Measurements from ENCODE around the gene DNAJC28. TPM values are rescaled to one million over a fixed set of nuclear protein-coding genes. Genes with fewer than 3 reads are reported as not detected.
A peak's percentile ranks its signal among the peaks of the same experiment; 100 is the strongest.

The DNAJC28 gene
- total and polyA plus RNA-seq, 9 of the 15 experiments (the other 6 are each of a cell fraction or from before 2014, with no cell fraction given) = 0.68 to 2.5 (median 1.1) TPM

DNA sequence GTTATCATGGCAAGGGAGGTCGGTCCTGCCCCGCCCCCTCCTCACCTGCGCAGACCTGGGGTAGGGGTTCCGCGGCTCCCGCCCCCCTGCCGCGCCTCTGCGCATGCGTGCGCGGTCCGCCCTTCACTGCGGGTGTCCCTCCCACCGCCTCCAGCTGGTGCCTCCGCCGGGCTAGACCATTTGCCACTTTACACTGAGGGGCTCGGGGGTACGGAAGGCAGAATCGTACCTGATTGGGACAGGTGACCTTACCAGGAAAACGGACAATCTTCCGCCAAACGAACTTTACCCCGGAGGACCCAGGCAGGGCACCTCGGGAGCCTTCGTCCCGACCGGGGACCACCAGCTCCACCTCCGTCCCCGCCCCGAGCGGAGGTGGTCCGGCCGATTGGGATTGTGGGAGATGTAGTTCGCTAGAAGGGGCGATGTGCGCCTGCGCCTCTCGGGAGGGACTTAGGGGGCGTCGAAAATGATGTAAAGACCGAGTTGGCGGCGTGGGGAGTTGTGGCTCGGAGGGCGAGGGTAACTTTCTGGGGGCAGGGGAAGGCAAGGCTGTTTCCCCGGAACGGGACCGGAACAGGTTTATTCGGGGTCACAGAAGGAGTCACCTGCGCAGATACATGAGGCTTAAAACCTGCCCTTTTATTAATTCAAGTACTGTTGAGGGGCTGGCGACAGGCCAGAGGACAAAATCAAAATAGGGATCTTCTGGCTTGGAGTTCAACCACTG is at the start of gene DNAJC28 (continued):
- TF ChIP-seq, protein P1, sequence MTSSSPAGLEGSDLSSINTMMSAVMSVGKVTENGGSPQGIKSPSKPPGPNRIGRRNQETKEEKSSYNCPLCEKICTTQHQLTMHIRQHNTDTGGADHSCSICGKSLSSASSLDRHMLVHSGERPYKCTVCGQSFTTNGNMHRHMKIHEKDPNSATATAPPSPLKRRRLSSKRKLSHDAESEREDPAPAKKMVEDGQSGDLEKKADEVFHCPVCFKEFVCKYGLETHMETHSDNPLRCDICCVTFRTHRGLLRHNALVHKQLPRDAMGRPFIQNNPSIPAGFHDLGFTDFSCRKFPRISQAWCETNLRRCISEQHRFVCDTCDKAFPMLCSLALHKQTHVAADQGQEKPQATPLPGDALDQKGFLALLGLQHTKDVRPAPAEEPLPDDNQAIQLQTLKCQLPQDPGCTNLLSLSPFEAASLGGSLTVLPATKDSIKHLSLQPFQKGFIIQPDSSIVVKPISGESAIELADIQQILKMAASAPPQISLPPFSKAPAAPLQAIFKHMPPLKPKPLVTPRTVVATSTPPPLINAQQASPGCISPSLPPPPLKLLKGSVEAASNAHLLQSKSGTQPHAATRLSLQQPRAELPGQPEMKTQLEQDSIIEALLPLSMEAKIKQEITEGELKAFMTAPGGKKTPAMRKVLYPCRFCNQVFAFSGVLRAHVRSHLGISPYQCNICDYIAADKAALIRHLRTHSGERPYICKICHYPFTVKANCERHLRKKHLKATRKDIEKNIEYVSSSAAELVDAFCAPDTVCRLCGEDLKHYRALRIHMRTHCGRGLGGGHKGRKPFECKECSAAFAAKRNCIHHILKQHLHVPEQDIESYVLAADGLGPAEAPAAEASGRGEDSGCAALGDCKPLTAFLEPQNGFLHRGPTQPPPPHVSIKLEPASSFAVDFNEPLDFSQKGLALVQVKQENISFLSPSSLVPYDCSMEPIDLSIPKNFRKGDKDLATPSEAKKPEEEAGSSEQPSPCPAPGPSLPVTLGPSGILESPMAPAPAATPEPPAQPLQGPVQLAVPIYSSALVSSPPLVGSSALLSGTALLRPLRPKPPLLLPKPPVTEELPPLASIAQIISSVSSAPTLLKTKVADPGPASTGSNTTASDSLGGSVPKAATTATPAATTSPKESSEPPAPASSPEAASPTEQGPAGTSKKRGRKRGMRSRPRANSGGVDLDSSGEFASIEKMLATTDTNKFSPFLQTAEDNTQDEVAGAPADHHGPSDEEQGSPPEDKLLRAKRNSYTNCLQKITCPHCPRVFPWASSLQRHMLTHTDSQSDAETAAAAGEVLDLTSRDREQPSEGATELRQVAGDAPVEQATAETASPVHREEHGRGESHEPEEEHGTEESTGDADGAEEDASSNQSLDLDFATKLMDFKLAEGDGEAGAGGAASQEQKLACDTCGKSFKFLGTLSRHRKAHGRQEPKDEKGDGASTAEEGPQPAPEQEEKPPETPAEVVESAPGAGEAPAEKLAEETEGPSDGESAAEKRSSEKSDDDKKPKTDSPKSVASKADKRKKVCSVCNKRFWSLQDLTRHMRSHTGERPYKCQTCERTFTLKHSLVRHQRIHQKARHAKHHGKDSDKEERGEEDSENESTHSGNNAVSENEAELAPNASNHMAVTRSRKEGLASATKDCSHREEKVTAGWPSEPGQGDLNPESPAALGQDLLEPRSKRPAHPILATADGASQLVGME (CRISPR knock-in tag; IDR thresholded peaks at IDR 0.05) = no peak
- TF ChIP-seq RHOXF2B (CRISPR knock-in tag; conservative IDR thresholded peaks at IDR 0.05) = no peak
- TF ChIP-seq PHF8 (IDR thresholded peaks at IDR 0.05; ENCODE audit: borderline replicate concordance, low read length) = peak; percentile 74; the same call in 1 of the 2 replicates
- TF ChIP-seq NR1H2 (CRISPR knock-in tag; IDR thresholded peaks at IDR 0.05) = no peak
- TF ChIP-seq, protein P2, sequence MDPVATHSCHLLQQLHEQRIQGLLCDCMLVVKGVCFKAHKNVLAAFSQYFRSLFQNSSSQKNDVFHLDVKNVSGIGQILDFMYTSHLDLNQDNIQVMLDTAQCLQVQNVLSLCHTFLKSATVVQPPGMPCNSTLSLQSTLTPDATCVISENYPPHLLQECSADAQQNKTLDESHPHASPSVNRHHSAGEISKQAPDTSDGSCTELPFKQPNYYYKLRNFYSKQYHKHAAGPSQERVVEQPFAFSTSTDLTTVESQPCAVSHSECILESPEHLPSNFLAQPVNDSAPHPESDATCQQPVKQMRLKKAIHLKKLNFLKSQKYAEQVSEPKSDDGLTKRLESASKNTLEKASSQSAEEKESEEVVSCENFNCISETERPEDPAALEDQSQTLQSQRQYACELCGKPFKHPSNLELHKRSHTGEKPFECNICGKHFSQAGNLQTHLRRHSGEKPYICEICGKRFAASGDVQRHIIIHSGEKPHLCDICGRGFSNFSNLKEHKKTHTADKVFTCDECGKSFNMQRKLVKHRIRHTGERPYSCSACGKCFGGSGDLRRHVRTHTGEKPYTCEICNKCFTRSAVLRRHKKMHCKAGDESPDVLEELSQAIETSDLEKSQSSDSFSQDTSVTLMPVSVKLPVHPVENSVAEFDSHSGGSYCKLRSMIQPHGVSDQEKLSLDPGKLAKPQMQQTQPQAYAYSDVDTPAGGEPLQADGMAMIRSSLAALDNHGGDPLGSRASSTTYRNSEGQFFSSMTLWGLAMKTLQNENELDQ (CRISPR knock-in tag; IDR thresholded peaks at IDR 0.05; ENCODE audit: borderline replicate concordance) = no peak
- peak in 1 of 2 experiments; percentile 86; a peak in 1 of 4 replicates for TF ChIP-seq TEAD1 (CRISPR knock-in tag; IDR thresholded peaks at IDR 0.05)
- no peak for TF ChIP-seq ARID1B (IDR thresholded peaks at IDR 0.05)
- TF ChIP-seq ILF3 (IDR thresholded peaks at IDR 0.05; ENCODE audit: borderline replicate concordance) = no peak
- TF ChIP-seq KHSRP (IDR thresholded peaks at IDR 0.05) = no peak
- no peak for TF ChIP-seq HNRNPUL1 (IDR thresholded peaks at IDR 0.05; ENCODE audit: low read length)
- peak; percentile 56 for TF ChIP-seq PCBP1 (IDR thresholded peaks at IDR 0.05; ENCODE audit: low read depth, low read length, poor library complexity, severe bottlenecking)
- no peak for TF ChIP-seq HMG20B (CRISPR knock-in tag; IDR thresholded peaks at IDR 0.05)
- TF ChIP-seq ELF2 (CRISPR knock-in tag; IDR thresholded peaks at IDR 0.05) = no peak
- TF ChIP-seq ZNF586 (CRISPR knock-in tag; conservative IDR thresholded peaks at IDR 0.05) = no peak
- peak; percentile 39 for TF ChIP-seq TAF1 (IDR thresholded peaks at IDR 0.05; ENCODE audit: control insufficient read depth, extremely low read depth, insufficient read depth, low read length, severe bottlenecking)
- no peak for TF ChIP-seq ZNF766 (CRISPR knock-in tag; conservative IDR thresholded peaks at IDR 0.05)
- no peak for TF ChIP-seq ZNF175 (CRISPR knock-in tag; IDR thresholded peaks at IDR 0.05; ENCODE audit: low read depth)
- TF ChIP-seq, protein P3, sequence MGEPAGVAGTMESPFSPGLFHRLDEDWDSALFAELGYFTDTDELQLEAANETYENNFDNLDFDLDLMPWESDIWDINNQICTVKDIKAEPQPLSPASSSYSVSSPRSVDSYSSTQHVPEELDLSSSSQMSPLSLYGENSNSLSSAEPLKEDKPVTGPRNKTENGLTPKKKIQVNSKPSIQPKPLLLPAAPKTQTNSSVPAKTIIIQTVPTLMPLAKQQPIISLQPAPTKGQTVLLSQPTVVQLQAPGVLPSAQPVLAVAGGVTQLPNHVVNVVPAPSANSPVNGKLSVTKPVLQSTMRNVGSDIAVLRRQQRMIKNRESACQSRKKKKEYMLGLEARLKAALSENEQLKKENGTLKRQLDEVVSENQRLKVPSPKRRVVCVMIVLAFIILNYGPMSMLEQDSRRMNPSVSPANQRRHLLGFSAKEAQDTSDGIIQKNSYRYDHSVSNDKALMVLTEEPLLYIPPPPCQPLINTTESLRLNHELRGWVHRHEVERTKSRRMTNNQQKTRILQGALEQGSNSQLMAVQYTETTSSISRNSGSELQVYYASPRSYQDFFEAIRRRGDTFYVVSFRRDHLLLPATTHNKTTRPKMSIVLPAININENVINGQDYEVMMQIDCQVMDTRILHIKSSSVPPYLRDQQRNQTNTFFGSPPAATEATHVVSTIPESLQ (CRISPR knock-in tag; IDR thresholded peaks at IDR 0.05) = no peak

Data from K562 (cell line).